HepG2 (cell line): ENCODE results near the gene MBNL3. TPM values are rescaled to one million over a fixed set of nuclear protein-coding genes. Genes with fewer than 3 reads are reported as not detected.

Source experiments
- AGO1 ChIP-seq: fragments of 200-400 bp; formaldehyde crosslinking; IDR thresholded peaks from 2 replicates; pipeline ENCODE4 v1.6.1; 2017; ENCODE audit warnings: mild to moderate bottlenecking, low read depth, low read length, moderate library complexity; ENCODE audit not compliant: poor library complexity, severe bottlenecking
- ARNT2 ChIP-seq: sonication (generic); formaldehyde crosslinking; IDR thresholded peaks from 2 replicates; pipeline ENCODE4 v1.8.0; 2022; ENCODE audit warnings: mild to moderate bottlenecking, low read depth, missing genetic modification reagents, moderate library complexity
- ARNTL ChIP-seq: sonication (generic); formaldehyde crosslinking; IDR thresholded peaks from 2 replicates; pipeline ENCODE4 v1.4.0; 2020; ENCODE audit warnings: mild to moderate bottlenecking, missing genetic modification reagents
- ATF7 ChIP-seq, 2 experiments: fragments of 450-650 bp in 1 of 2; sonication (generic) in 1 of 2; formaldehyde crosslinking in 1 of 2; IDR thresholded peaks; 2 replicates each; pipeline versions ENCODE4 v1.4.0 to v1.6.1; 2016 to 2020; ENCODE audit warnings: antibody characterized with exemption in 1 of 2, mild to moderate bottlenecking in 1 of 2, missing genetic modification reagents in 1 of 2
- CC2D1A ChIP-seq: sonication (generic); formaldehyde crosslinking; IDR thresholded peaks from 2 replicates; pipeline ENCODE4 v1.8.1; 2023; ENCODE audit warnings: mild to moderate bottlenecking, missing genetic modification reagents
- GTF2F1 ChIP-seq: fragments of 150-350 bp; IDR thresholded peaks from 2 replicates; pipeline ENCODE4 v1.6.1; 2014; ENCODE audit warnings: low read length
- IKZF4 ChIP-seq: sonication (generic); formaldehyde crosslinking; IDR thresholded peaks from 2 replicates; pipeline ENCODE4 v1.5.1; 2020; ENCODE audit warnings: borderline replicate concordance, mild to moderate bottlenecking, low read depth, missing genetic modification reagents; ENCODE audit errors: not compliant biosample characterization
- KDM6A ChIP-seq: IDR thresholded peaks from 2 replicates; pipeline ENCODE4 v1.6.1; 2016; ENCODE audit warnings: low read depth
- KMT2B ChIP-seq: IDR thresholded peaks from 2 replicates; pipeline ENCODE4 v1.6.1; 2016; ENCODE audit warnings: missing genetic modification reagents, missing compliant biosample characterization
- MYNN ChIP-seq: sonication (generic); formaldehyde crosslinking; IDR thresholded peaks from 2 replicates; pipeline ENCODE4 v1.4.0; 2020; ENCODE audit warnings: mild to moderate bottlenecking, low read depth, missing genetic modification reagents
- NR2F6 ChIP-seq, 2 experiments: IDR thresholded peaks; 2 replicates each; pipeline ENCODE4 v1.6.1; 2016; ENCODE audit warnings: antibody characterized with exemption in 1 of 2, mild to moderate bottlenecking in 1 of 2
- RBAK ChIP-seq: sonication (generic); formaldehyde crosslinking; IDR thresholded peaks from 2 replicates; pipeline ENCODE4 v1.5.1; 2020; ENCODE audit warnings: mild to moderate bottlenecking, missing genetic modification reagents
- RBM39 ChIP-seq: fragments of 200-400 bp; formaldehyde crosslinking; IDR thresholded peaks from one replicate; pipeline ENCODE4 v1.6.1; 2018; ENCODE audit warnings: antibody characterized with exemption, mild to moderate bottlenecking, low read depth, low read length; ENCODE audit not compliant: poor library complexity, severe bottlenecking
- TOE1 ChIP-seq: sonication (generic); formaldehyde crosslinking; IDR thresholded peaks from 2 replicates; pipeline ENCODE4 v1.4.0; 2020; ENCODE audit warnings: mild to moderate bottlenecking, missing genetic modification reagents
- WIZ ChIP-seq: sonication (generic); formaldehyde crosslinking; IDR thresholded peaks from 2 replicates; pipeline ENCODE4 v1.5.1; 2020; ENCODE audit warnings: mild to moderate bottlenecking, missing genetic modification reagents
- ZNF333 ChIP-seq: sonication (generic); formaldehyde crosslinking; IDR thresholded peaks from 2 replicates; pipeline ENCODE4 v1.4.0; 2020; ENCODE audit warnings: mild to moderate bottlenecking, missing genetic modification reagents, borderline replicate concordance
- ZNF343 ChIP-seq: sonication (generic); formaldehyde crosslinking; IDR thresholded peaks from 2 replicates; pipeline ENCODE4 v1.4.0; 2020; ENCODE audit warnings: mild to moderate bottlenecking, missing genetic modification reagents
- ZNF468 ChIP-seq: sonication (generic); formaldehyde crosslinking; IDR thresholded peaks from 2 replicates; pipeline ENCODE4 v1.8.0; 2022; ENCODE audit warnings: mild to moderate bottlenecking, moderate library complexity, missing genetic modification reagents
- ZNF619 ChIP-seq: sonication (generic); formaldehyde crosslinking; IDR thresholded peaks from 2 replicates; pipeline ENCODE4 v1.4.0; 2020; ENCODE audit warnings: mild to moderate bottlenecking, missing genetic modification reagents
- ZSCAN21 ChIP-seq: sonication (generic); formaldehyde crosslinking; IDR thresholded peaks from 2 replicates; pipeline ENCODE4 v1.8.0; 2022; ENCODE audit warnings: mild to moderate bottlenecking, missing genetic modification reagents, moderate library complexity, borderline replicate concordance
- polyA plus RNA-seq, 8 experiments: library from polyadenylated mRNA; depleted of rRNA in 3 of 8; stranded (reverse) in 7 of 8; unstranded in 1 of 8; fragments of >200 nt; fragmentation: Illumina TruSeq in 4 of 8; extraction: Trizol in 4 of 8; gene quantifications; 2 replicates each; pipeline versions ENCODE4 v1.2.1 to v1.2.3, GENCODE V29; 2011 to 2016; ENCODE audit warnings: low read depth in 4 of 8, missing spikeins in 1 of 8, mixed read lengths in 1 of 8; ENCODE audit not compliant: insufficient read depth in 1 of 8
- total RNA-seq, 5 experiments: library from RNA; depleted of rRNA; stranded (reverse); fragments of >200 nt; fragmentation: Illumina TruSeq; extraction: Trizol; gene quantifications; 2 replicates each; pipeline ENCODE4 v1.2.3, GENCODE V29; 2016; ENCODE audit warnings: low read depth in 1 of 5
- TF ChIP-seq, protein P1 (sequence below): sonication (generic); formaldehyde crosslinking; IDR thresholded peaks from 2 replicates; pipeline ENCODE4 v1.9.0; 2021; ENCODE audit warnings: missing genetic modification reagents, mild to moderate bottlenecking, borderline replicate concordance
- TF ChIP-seq, protein P2 (sequence below): sonication (generic); formaldehyde crosslinking; IDR thresholded peaks from 2 replicates; pipeline ENCODE4 v1.4.0; 2020; ENCODE audit warnings: mild to moderate bottlenecking, missing genetic modification reagents
- TF ChIP-seq, protein P3 (sequence below): sonication (generic); formaldehyde crosslinking; IDR thresholded peaks from 2 replicates; pipeline ENCODE4 v1.5.1; 2020; ENCODE audit warnings: missing genetic modification reagents, mild to moderate bottlenecking, borderline replicate concordance
- TF ChIP-seq, protein P4 (sequence below): sonication (generic); formaldehyde crosslinking; IDR thresholded peaks from 2 replicates; pipeline ENCODE4 v1.5.1; 2020; ENCODE audit warnings: mild to moderate bottlenecking, moderate library complexity, missing genetic modification reagents

The MBNL3 gene
- total and polyA plus RNA-seq, 2 of the 13 experiments (the other 11 are each of a cell fraction or from before 2014, with no cell fraction given) = 155 to 257 TPM

DNA sequence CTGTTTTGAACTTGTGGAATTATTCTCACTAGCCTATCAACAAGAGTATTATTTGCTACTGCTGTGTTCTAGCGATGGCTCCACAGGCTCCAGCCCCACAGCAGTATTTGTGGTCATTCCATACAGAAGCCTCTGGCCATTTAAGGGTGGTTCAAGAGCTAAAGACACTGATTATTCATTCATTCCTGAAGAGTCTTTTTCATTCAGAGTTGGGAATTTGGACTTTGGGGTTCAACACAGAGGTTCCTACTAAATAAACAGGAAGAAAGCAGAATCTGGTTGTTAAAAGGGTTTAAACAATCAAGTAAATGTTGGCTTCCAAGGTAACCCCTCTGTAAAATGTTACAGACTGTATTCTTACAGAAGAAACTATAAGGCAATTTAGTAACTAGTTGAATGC, 4.3 kb upstream of the MBNL3 start (continued):
- TF ChIP-seq ZNF343 (CRISPR knock-in tag) (no peak), ZNF333 (CRISPR knock-in tag) (no peak), ATF7 (IDR thresholded peaks at IDR 0.05) (no peak), ATF7 (CRISPR knock-in tag; IDR thresholded peaks at IDR 0.05) (no peak), GTF2F1 (no peak), ZNF468 (CRISPR knock-in tag) (no peak), AGO1 (no peak), RBAK (no peak), CC2D1A (CRISPR knock-in tag) (no peak), ARNT2 (no peak), KDM6A (CRISPR knock-in tag) (peak; percentile 50), ZSCAN21 (CRISPR knock-in tag) (no peak), ARNTL (CRISPR knock-in tag) (no peak), NR2F6 (IDR thresholded peaks at IDR 0.05) (peak; percentile 64), NR2F6 (CRISPR knock-in tag; IDR thresholded peaks at IDR 0.05) (no peak), ZNF619 (CRISPR knock-in tag) (no peak), IKZF4 (CRISPR knock-in tag) (no peak), RBM39 (no peak), MYNN (CRISPR knock-in tag) (no peak), TOE1 (no peak), KMT2B (CRISPR knock-in tag) (no peak), WIZ (no peak)
- TF ChIP-seq, protein P1, sequence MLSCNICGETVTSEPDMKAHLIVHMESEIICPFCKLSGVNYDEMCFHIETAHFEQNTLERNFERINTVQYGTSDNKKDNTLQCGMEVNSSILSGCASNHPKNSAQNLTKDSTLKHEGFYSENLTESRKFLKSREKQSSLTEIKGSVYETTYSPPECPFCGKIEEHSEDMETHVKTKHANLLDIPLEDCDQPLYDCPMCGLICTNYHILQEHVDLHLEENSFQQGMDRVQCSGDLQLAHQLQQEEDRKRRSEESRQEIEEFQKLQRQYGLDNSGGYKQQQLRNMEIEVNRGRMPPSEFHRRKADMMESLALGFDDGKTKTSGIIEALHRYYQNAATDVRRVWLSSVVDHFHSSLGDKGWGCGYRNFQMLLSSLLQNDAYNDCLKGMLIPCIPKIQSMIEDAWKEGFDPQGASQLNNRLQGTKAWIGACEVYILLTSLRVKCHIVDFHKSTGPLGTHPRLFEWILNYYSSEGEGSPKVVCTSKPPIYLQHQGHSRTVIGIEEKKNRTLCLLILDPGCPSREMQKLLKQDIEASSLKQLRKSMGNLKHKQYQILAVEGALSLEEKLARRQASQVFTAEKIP (CRISPR knock-in tag) = no peak
- TF ChIP-seq, protein P2, sequence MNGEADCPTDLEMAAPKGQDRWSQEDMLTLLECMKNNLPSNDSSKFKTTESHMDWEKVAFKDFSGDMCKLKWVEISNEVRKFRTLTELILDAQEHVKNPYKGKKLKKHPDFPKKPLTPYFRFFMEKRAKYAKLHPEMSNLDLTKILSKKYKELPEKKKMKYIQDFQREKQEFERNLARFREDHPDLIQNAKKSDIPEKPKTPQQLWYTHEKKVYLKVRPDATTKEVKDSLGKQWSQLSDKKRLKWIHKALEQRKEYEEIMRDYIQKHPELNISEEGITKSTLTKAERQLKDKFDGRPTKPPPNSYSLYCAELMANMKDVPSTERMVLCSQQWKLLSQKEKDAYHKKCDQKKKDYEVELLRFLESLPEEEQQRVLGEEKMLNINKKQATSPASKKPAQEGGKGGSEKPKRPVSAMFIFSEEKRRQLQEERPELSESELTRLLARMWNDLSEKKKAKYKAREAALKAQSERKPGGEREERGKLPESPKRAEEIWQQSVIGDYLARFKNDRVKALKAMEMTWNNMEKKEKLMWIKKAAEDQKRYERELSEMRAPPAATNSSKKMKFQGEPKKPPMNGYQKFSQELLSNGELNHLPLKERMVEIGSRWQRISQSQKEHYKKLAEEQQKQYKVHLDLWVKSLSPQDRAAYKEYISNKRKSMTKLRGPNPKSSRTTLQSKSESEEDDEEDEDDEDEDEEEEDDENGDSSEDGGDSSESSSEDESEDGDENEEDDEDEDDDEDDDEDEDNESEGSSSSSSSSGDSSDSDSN = no peak
- TF ChIP-seq, protein P3, sequence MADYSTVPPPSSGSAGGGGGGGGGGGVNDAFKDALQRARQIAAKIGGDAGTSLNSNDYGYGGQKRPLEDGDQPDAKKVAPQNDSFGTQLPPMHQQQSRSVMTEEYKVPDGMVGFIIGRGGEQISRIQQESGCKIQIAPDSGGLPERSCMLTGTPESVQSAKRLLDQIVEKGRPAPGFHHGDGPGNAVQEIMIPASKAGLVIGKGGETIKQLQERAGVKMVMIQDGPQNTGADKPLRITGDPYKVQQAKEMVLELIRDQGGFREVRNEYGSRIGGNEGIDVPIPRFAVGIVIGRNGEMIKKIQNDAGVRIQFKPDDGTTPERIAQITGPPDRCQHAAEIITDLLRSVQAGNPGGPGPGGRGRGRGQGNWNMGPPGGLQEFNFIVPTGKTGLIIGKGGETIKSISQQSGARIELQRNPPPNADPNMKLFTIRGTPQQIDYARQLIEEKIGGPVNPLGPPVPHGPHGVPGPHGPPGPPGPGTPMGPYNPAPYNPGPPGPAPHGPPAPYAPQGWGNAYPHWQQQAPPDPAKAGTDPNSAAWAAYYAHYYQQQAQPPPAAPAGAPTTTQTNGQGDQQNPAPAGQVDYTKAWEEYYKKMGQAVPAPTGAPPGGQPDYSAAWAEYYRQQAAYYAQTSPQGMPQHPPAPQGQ (CRISPR knock-in tag) = no peak
- TF ChIP-seq, protein P4, sequence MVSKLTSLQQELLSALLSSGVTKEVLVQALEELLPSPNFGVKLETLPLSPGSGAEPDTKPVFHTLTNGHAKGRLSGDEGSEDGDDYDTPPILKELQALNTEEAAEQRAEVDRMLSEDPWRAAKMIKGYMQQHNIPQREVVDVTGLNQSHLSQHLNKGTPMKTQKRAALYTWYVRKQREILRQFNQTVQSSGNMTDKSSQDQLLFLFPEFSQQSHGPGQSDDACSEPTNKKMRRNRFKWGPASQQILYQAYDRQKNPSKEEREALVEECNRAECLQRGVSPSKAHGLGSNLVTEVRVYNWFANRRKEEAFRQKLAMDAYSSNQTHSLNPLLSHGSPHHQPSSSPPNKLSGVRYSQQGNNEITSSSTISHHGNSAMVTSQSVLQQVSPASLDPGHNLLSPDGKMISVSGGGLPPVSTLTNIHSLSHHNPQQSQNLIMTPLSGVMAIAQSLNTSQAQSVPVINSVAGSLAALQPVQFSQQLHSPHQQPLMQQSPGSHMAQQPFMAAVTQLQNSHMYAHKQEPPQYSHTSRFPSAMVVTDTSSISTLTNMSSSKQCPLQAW (CRISPR knock-in tag) = no peak
